GM19035 (cell line): Measurements from ENCODE around the gene NSMF.

Experiments used
- ATAC-seq: cut with Tn5 transposase; IDR thresholded peaks from one replicate; pipeline ENCODE4 v1.9.1; 2021; ENCODE audit not compliant: unreplicated experiment

Gene NSMF

GRCh38 chr9:137492464-137493363, 33.6 kb upstream of the NSMF start:
- ATAC-seq = no peak

- ATAC-seq = no peak
Observed at GRCh38 chr9:137491735-137492432, 32.8 kb upstream of the NSMF start.

- ATAC-seq = no peak
Observed at GRCh38 chr9:137490532-137491186, 31.5 kb upstream of the NSMF start.

GRCh38 chr9:137488906-137489305, 29.8 kb upstream of the NSMF start:
- no peak for ATAC-seq

GRCh38 chr9:137488327-137488653, 29.2 kb upstream of the NSMF start:
- no peak for ATAC-seq

- no peak for ATAC-seq
Observed at GRCh38 chr9:137487454-137488326, 28.6 kb upstream of the NSMF start.

- no peak for ATAC-seq
Observed at GRCh38 chr9:137486545-137487453, 27.7 kb upstream of the NSMF start.

- no peak for ATAC-seq
Observed at GRCh38 chr9:137486141-137486490, 27.0 kb upstream of the NSMF start.

- ATAC-seq = no peak
Observed at GRCh38 chr9:137485343-137486140, 26.4 kb upstream of the NSMF start.

- no peak for ATAC-seq
Observed at GRCh38 chr9:137484551-137485315, 25.6 kb upstream of the NSMF start.

- ATAC-seq = no peak
Observed at GRCh38 chr9:137482094-137482781, 23.1 kb upstream of the NSMF start.

- ATAC-seq = no peak
Observed at GRCh38 chr9:137480686-137481683, 21.9 kb upstream of the NSMF start.

- ATAC-seq = no peak
Observed at GRCh38 chr9:137479892-137480685, 21.0 kb upstream of the NSMF start.

GRCh38 chr9:137478962-137479861, 20.1 kb upstream of the NSMF start:
- ATAC-seq = no peak

GRCh38 chr9:137478613-137478961, 19.5 kb upstream of the NSMF start:
- ATAC-seq = no peak
